Kasumi-1 (cell line): ENCODE data around the gene LRRC75A.
"Not testable (repeated sequence)": the region's sequence is repeated elsewhere in the genome, so short reads cannot be mapped to it uniquely, and the experiment has no call there.

Experiments
- DNase-seq, 2 experiments: peaks; one replicate each; lab custom pipeline; 2025; lab: John Stamatoyannopoulos, UW

Gene LRRC75A

GRCh38 chr17:16450028-16450427, 42.0 kb downstream of the LRRC75A start:
- DNase-seq: no peak

GRCh38 chr17:16449121-16449570, 42.8 kb downstream of the LRRC75A start:
- no peak for DNase-seq

GRCh38 chr17:16448490-16448889, 43.5 kb downstream of the LRRC75A start:
- DNase-seq: no peak

- DNase-seq: peak in 1 of 2 experiments; percentile 34
These were observed 44.3 kb downstream of the LRRC75A start for GRCh38 chr17:16447676-16448075.

GRCh38 chr17:16446338-16446983, 45.5 kb downstream of the LRRC75A start:
- peak in 1 of 2 experiments; percentile 19 for DNase-seq

- DNase-seq: peak in 1 of 2 experiments; percentile 27
These were observed 47.6 kb downstream of the LRRC75A start for GRCh38 chr17:16444258-16444886.

- no peak for DNase-seq
These were observed 48.3 kb downstream of the LRRC75A start for GRCh38 chr17:16443511-16444257.

- DNase-seq: no peak
These were observed 49.1 kb downstream of the LRRC75A start for GRCh38 chr17:16442594-16443510.

- DNase-seq: peak; percentile 22 to 28
These were observed 49.9 kb downstream of the LRRC75A start for GRCh38 chr17:16442141-16442540.

GRCh38 chr17:16440901-16441629, 50.9 kb downstream of the LRRC75A start:
- no peak for DNase-seq

- DNase-seq: not testable (repeated sequence)
These were observed 51.6 kb downstream of the LRRC75A start for GRCh38 chr17:16440354-16440753.

GRCh38 chr17:16439811-16440351, 52.1 kb downstream of the LRRC75A start:
- no peak for DNase-seq

- no peak for DNase-seq
These were observed 52.6 kb downstream of the LRRC75A start for GRCh38 chr17:16439303-16439791.

GRCh38 chr17:16438557-16439302, 53.3 kb downstream of the LRRC75A start:
- peak; percentile 92 to 99 for DNase-seq

GRCh38 chr17:16438173-16438556, 53.8 kb downstream of the LRRC75A start:
- no peak for DNase-seq

- DNase-seq: no peak
These were observed 54.9 kb downstream of the LRRC75A start for GRCh38 chr17:16437083-16437482.

- no peak for DNase-seq
These were observed 55.8 kb downstream of the LRRC75A start for GRCh38 chr17:16435925-16436886.

GRCh38 chr17:16434662-16435061, 57.3 kb downstream of the LRRC75A start:
- no peak for DNase-seq

GRCh38 chr17:16433514-16433913, 58.5 kb downstream of the LRRC75A start:
- no peak for DNase-seq
